BLaER1 treated with 17β-estradiol and CSF1 and Interleukin-3, amounts not matched to agents 10 nM and 100 nM (cell line): Measurements from ENCODE around the gene TNFAIP2.
"Not testable (repeated sequence)": the region's sequence is repeated elsewhere in the genome, so short reads cannot be mapped to it uniquely, and the experiment has no call there.

Experiments
- H3K27ac ChIP-seq, 11 experiments: shearing (Covaris generic); formaldehyde crosslinking; 2 replicates each; pipeline ENCODE4 v1.8.1; 2022
- H3K27me3 ChIP-seq, 11 experiments: shearing (Covaris generic); formaldehyde crosslinking; 2 replicates each; pipeline ENCODE4 v1.8.1; 2022
- H3K36me3 ChIP-seq, 11 experiments: shearing (Covaris generic); formaldehyde crosslinking; 2 replicates each; pipeline ENCODE4 v1.8.1; 2022
- H3K4me1 ChIP-seq, 10 experiments: shearing (Covaris generic); formaldehyde crosslinking; 2 replicates each; pipeline ENCODE4 v1.8.1; 2022
- H3K4me2 ChIP-seq, 11 experiments: shearing (Covaris generic); formaldehyde crosslinking; 2 replicates each; pipeline ENCODE4 v1.8.1; 2022
- H3K4me3 ChIP-seq, 10 experiments: shearing (Covaris generic); formaldehyde crosslinking; 2 replicates each; pipeline ENCODE4 v1.8.1; 2022
- H3K9ac ChIP-seq, 11 experiments: shearing (Covaris generic); formaldehyde crosslinking; 2 replicates each; pipeline ENCODE4 v1.8.1; 2022
- H3K9me3 ChIP-seq, 11 experiments: shearing (Covaris generic); formaldehyde crosslinking; replicated peaks in 1 of 11; 2 replicates each; pipeline ENCODE4 v1.8.1; 2022
- H4K20me1 ChIP-seq, 11 experiments: shearing (Covaris generic); formaldehyde crosslinking; 2 replicates each; pipeline ENCODE4 v1.8.1; 2022
- Cebpa-rat ChIP-seq, 11 experiments: shearing (Covaris generic); IDR thresholded peaks; 2 replicates each; pipeline ENCODE4 v1.8.1; 2022

TNFAIP2 gene

DNA sequence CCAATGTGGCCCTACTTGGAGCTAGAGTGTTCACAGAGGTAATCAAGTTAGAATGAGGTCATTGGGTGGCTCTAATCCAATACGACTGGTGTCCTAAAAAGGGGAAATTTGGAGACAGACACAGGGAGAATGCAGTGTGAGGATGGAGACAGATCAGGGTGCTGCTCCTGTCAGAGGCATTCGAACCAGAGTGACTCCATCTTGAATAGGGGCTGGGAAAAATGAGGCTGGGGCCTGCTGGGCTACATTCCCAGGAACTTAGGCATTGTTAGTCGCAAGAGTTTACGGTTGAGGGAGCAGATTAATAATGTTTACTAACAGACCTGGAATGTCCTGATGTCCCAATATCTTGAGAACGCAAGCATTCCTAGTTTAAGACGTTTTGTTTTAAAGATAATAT, 20.2 kb downstream of the TNFAIP2 start:
- H3K27me3 ChIP-seq: no peaks in the 10 kb centered on the region
- H4K20me1 ChIP-seq: peaks cover 0 to 1% (median 0%) of the 10 kb centered on the region in 11 experiments; a peak in 1 of 22 replicates
- no peak overlapping the region for H3K9ac ChIP-seq
- no peak overlapping the region for H3K27ac ChIP-seq
- no peaks in the 10 kb centered on the region for H3K36me3 ChIP-seq
- H3K4me2 ChIP-seq: no peak overlapping the region
- no peak overlapping the region for H3K4me3 ChIP-seq
- H3K9me3 ChIP-seq: no peaks in the 10 kb centered on the region
- H3K4me1 ChIP-seq: peaks cover 0 to 30% (median 17%) of the 10 kb centered on the region in 10 experiments; a peak in 15 of 20 replicates
- TF ChIP-seq Cebpa-rat (IDR thresholded peaks at IDR 0.05): no peak

DNA sequence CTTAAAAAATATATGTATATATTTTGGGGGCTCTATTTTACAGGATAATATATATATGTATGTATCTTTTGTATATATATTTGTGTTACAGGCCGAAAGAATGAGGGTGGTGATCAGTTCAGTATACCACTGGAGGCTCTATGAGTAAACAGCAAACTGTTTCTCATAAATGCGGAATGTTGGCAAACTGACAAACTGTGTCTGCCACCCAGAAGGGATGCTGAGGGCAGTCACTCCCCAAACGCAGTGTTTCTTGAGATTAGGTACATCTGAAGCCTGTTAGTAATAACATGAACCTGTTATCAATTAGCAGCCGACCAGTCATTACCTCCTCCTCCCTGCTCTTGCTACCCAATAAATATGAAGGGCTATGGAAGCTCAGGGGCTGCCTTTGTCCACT, 20.8 kb downstream of the TNFAIP2 start:
- H3K9ac ChIP-seq: no peak overlapping the region
- no peak overlapping the region for H3K4me2 ChIP-seq
- peaks cover 0 to 30% (median 15%) of the 10 kb centered on the region in 10 experiments; a peak in 14 of 20 replicates for H3K4me1 ChIP-seq
- H3K27me3 ChIP-seq: no peaks in the 10 kb centered on the region
- H4K20me1 ChIP-seq: no peaks in the 10 kb centered on the region
- H3K27ac ChIP-seq: no peak overlapping the region
- TF ChIP-seq Cebpa-rat (IDR thresholded peaks at IDR 0.05): no peak
- H3K4me3 ChIP-seq: no peak overlapping the region
- no peaks in the 10 kb centered on the region for H3K36me3 ChIP-seq
- H3K9me3 ChIP-seq: no peaks in the 10 kb centered on the region

DNA sequence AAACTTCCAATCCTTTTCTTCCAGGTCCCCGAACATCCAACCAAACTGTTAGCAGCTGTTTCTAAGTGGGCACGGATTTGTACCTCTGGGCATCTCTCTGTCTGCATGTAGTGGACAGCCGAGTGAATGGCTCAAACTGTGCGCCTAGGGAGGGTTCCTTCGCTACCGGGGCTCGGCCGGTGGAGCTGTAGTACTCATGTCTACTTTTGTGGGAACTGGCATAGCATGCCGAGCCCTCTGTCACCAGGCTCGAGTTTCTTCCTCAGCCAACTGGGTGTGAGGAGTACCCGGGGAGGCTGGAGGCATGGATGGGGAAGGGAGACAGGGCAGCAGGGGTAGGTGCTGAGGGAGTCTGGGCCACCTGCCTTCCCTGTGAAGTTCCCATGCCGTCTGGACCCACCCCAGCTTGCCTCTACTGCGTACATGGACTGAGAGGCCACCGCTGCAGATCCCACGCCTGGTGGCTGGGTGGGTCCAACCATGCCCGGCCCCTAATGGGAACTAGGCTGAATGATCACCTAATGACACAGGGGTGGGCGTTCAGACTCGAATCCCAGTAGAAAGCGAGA, 23.0 kb downstream of the TNFAIP2 start:
- no peaks in the 10 kb centered on the region for H3K27me3 ChIP-seq
- H3K9me3 ChIP-seq: no peaks in the 10 kb centered on the region
- no peaks in the 10 kb centered on the region for H3K36me3 ChIP-seq
- H4K20me1 ChIP-seq: no peaks in the 10 kb centered on the region; a peak in 1 of 22 replicates
- no peak overlapping the region for H3K9ac ChIP-seq
- H3K27ac ChIP-seq: no peak overlapping the region
- TF ChIP-seq Cebpa-rat (IDR thresholded peaks at IDR 0.05): no peak
- H3K4me2 ChIP-seq: no peak overlapping the region
- peaks cover 0 to 13% (median 7%) of the 10 kb centered on the region in 10 experiments; a peak in 14 of 20 replicates for H3K4me1 ChIP-seq
- no peak overlapping the region for H3K4me3 ChIP-seq

GRCh38 chr14:103149351-103150237, 26.3 kb downstream of the TNFAIP2 start:
- H3K4me2 ChIP-seq: no peak overlapping the region
- no peak for TF ChIP-seq Cebpa-rat (IDR thresholded peaks at IDR 0.05)
- H3K27me3 ChIP-seq: no peaks in the 10 kb centered on the region
- H3K9ac ChIP-seq: no peak overlapping the region
- H3K4me3 ChIP-seq: no peak overlapping the region
- no peaks in the 10 kb centered on the region for H3K9me3 ChIP-seq
- peaks cover 0 to 3% (median 0%) of the 10 kb centered on the region in 10 experiments; a peak in 3 of 20 replicates for H3K4me1 ChIP-seq
- H3K27ac ChIP-seq: no peak overlapping the region
- H4K20me1 ChIP-seq: no peaks in the 10 kb centered on the region; a peak in 1 of 22 replicates
- no peaks in the 10 kb centered on the region for H3K36me3 ChIP-seq

DNA sequence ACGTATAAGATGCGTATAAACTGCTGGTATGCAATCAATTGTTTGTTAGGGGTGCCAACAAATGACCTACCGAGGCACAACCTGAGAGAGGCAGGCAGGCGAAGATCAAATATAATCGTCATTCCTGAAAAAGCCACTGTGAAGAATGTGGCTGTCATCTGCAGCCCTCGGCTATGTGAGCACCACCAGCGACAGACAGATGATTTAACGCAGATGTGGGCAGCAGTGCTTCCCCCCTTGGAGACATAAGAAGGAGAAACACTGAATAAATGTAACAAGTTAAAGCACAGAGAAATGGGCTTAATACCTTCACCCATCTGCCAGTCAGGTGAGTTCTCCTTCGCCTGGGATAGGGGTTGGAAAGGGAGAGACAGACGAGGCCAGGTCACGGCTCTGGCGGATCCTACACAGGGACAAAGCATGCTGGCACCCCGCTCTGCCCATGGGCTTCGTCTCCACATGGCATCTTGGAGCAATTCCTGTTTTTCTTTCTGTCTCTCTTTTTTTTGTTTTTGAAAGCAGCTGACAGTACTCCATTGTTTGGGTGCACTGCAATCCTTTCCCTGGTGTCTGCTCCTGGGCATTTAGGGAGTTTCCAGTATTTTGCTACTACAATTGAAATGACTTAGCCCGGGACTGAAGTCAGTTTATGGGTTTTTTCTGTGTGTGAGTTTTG, 28.1 kb downstream of the TNFAIP2 start:
- TF ChIP-seq Cebpa-rat (IDR thresholded peaks at IDR 0.05): no peak

GRCh38 chr14:103155010-103155409, 31.7 kb downstream of the TNFAIP2 start:
- Histone ChIP-seq H3K36me3 (no peaks in the 10 kb centered on the region), H3K9ac (peak overlapping the region in 1 of 11 experiments; percentile 42; a peak in 2 of 22 replicates), H3K27ac (peak overlapping the region in 2 of 11 experiments; percentile 54 to 59; a peak in 3 of 22 replicates), H3K4me1 (peaks cover 0 to 16% (median 0%) of the 10 kb centered on the region in 10 experiments; a peak in 6 of 20 replicates), H3K27me3 (no peaks in the 10 kb centered on the region), H3K9me3 (no peaks in the 10 kb centered on the region), H4K20me1 (no peaks in the 10 kb centered on the region), H3K4me2 (peak overlapping the region in 3 of 11 experiments; percentile 21 to 67 (median 60); a peak in 4 of 22 replicates), H3K4me3 (no peak overlapping the region)
- no peak for TF ChIP-seq Cebpa-rat (IDR thresholded peaks at IDR 0.05)

More for the DNA sequence above, 28.1 kb downstream of the TNFAIP2 start:
- no peaks in the 10 kb centered on the region; a peak in 1 of 22 replicates for H4K20me1 ChIP-seq
- H3K4me3 ChIP-seq: no peak overlapping the region
- H3K4me2 ChIP-seq: no peak overlapping the region
- H3K9ac ChIP-seq: no peak overlapping the region
- H3K27ac ChIP-seq: no peak overlapping the region
- H3K36me3 ChIP-seq: no peaks in the 10 kb centered on the region
- peaks cover 0 to 16% (median 0%) of the 10 kb centered on the region in 10 experiments; a peak in 6 of 20 replicates for H3K4me1 ChIP-seq
- no peaks in the 10 kb centered on the region for H3K9me3 ChIP-seq
- no peaks in the 10 kb centered on the region for H3K27me3 ChIP-seq

DNA sequence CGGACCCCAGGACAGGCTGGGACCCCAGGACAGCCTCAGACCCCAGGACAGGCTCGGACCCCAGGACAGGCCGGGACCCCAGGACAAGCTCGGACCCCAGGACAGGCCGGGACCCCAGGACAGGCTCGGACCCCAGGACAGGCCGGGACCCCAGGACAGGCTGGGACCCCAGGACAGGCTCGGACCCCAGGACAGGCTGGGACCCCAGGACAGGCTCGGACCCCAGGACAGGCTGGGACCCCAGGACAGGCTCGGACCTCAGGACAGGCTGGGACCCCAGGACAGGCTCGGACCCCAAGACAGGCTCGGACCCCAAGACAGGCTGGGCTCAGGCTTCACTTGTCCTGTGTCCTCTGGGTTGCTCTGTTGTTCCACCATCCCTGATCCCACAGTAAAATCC, 32.2 kb downstream of the TNFAIP2 start:
- H3K36me3 ChIP-seq, H3K9me3 ChIP-seq, H3K4me3 ChIP-seq, H3K27me3 ChIP-seq, H4K20me1 ChIP-seq: not testable (repeated sequence)
- Histone ChIP-seq H3K4me1 (peaks cover 0 to 16% (median 0%) of the 10 kb centered on the region in 10 experiments; a peak in 6 of 20 replicates), H3K9ac (peak overlapping the region in 1 of 11 experiments; percentile 42; a peak in 2 of 22 replicates), H3K27ac (peak overlapping the region in 2 of 11 experiments; percentile 54 to 59; a peak in 3 of 22 replicates), H3K4me2 (peak overlapping the region in 3 of 11 experiments; percentile 21 to 67 (median 60); a peak in 4 of 22 replicates)

DNA sequence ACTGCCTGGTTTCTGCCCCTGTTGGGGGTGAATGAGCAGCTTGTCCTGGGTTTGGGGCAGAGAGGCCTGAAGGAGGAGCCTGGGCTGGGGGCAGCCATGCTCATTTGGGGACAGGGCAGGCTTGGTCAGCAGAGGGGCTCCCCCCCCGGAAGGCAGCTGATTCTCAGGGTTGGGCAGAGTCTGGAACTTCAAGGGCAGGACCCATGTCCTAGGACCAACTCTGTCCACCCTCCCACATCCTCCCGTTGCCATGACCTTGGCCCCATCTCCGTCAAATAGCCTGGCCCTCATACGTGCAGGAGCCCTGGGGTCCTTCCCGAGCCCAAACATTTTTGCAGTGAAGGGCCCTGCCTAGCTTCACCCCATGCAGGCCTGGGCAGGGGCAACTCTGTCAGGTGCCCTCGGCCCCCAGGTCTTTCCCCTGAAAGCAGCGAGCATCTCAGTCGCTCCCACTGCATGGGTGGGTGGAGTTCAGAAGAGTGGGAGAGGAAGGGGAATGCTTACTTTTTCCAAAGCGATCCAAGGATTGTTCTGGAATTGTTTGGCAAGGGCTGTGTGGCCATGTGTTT, 32.6 kb downstream of the TNFAIP2 start:
- Histone ChIP-seq H3K9ac (peak overlapping the region in 1 of 11 experiments; percentile 42; a peak in 1 of 22 replicates), H3K9me3 (no peaks in the 10 kb centered on the region), H3K27me3 (no peaks in the 10 kb centered on the region), H3K4me1 (peaks cover 0 to 16% (median 0%) of the 10 kb centered on the region in 10 experiments; a peak in 6 of 20 replicates), H3K36me3 (no peaks in the 10 kb centered on the region), H4K20me1 (no peaks in the 10 kb centered on the region), H3K4me3 (no peak overlapping the region), H3K4me2 (peak overlapping the region in 1 of 11 experiments; percentile 67; a peak in 2 of 22 replicates), H3K27ac (peak overlapping the region in 1 of 11 experiments; percentile 59; a peak in 2 of 22 replicates)
- no peak for TF ChIP-seq Cebpa-rat (IDR thresholded peaks at IDR 0.05)
